Measurements from ENCODE around the gene LRPAP1.

- no peak for TF ChIP-seq CTCF (IDR thresholded peaks at IDR 0.05)
- no peak for TF ChIP-seq POLR2AphosphoS5 (IDR thresholded peaks at IDR 0.05)
- no peak for TF ChIP-seq POLR2A (IDR thresholded peaks at IDR 0.05; ENCODE audit: low read depth)
Measured at GRCh38 chr4:3472411-3473141, 59.6 kb downstream of the LRPAP1 start.

Data from esophagus muscularis mucosa (tissue), 3 donors.